ENCODE data around the gene OLFML3. TPM values are rescaled to one million over a fixed set of nuclear protein-coding genes. Genes with fewer than 3 reads are reported as not detected.

The OLFML3 gene
- total and polyA plus RNA-seq, 2 donors (not counting 3 experiments of a cell fraction or from before 2014, with no cell fraction given) = 3.4 to 3.9 TPM

GRCh38 chr1:113946112-113946511 is 33.2 kb upstream of the OLFML3 start:
- ChIA-PET CTCF (interaction anchor here (0.8 to 4.0 kb wide), 8 partner anchors 11 to 110 kb away, joined by 3 to 44 read pairs (median 5); partner anchors contain the start of gene HIPK1), POLR2A (no interaction called here)
- H3K4me3 ChIP-seq (replicated peaks in 1 of 3; ENCODE audit: insufficient read depth in 1 of 3, low read depth in 1 of 3, low read length in 3 of 3) = no peak overlapping the region
- H3K27me3 ChIP-seq (ENCODE audit: control insufficient read depth in 2 of 2, insufficient read depth in 2 of 2, low read length in 2 of 2) = no peaks in the 10 kb centered on the region
- H3K79me2 ChIP-seq (ENCODE audit: control insufficient read depth, insufficient read depth, low read length) = peaks cover 85% of the 10 kb centered on the region
- TF ChIP-seq POLR2AphosphoS5 (IDR thresholded peaks at IDR 0.05; ENCODE audit: insufficient read depth, low read depth, low read length) = no peak
- intact Hi-C loops (cut with micrococcal nuclease) (loop anchor here (5.0 kb wide), 2 partner anchors 109 to 189 kb away; partner anchors contain the start of gene PHTF1), dilution Hi-C loops (cut with MboI; ENCODE audit: extremely low pct_ligation_motif_present, low sequenced_read_pairs) (no loop called here)
- peak overlapping the region; percentile 84 for H3K4me2 ChIP-seq (ENCODE audit: insufficient read depth, low read length)
- no peaks in the 10 kb centered on the region for H3K9me3 ChIP-seq (replicated peaks; ENCODE audit: control insufficient read depth, insufficient read depth, low read length)
- H2AFZ ChIP-seq (ENCODE audit: low read depth, low read length) = no peak overlapping the region
- FAIRE-seq (no peak), DNase-seq (ENCODE audit: low read depth, low spot score) (no peak)
- H4K20me1 ChIP-seq (replicated peaks; ENCODE audit: control insufficient read depth, extremely low read depth, insufficient read depth, low read length) = no peaks in the 10 kb centered on the region
- H3K9ac ChIP-seq (replicated peaks; ENCODE audit: extremely low read depth, insufficient read depth, low read length) = no peak overlapping the region
- no peaks in the 10 kb centered on the region for H3K9me1 ChIP-seq (replicated peaks; ENCODE audit: control insufficient read depth, extremely low read depth, insufficient read depth, low read length)
- H3K36me3 ChIP-seq (ENCODE audit: control insufficient read depth in 2 of 2, extremely low read depth in 1 of 2, insufficient read depth in 2 of 2, low read length in 2 of 2) = peaks cover 0 to 1% of the 10 kb centered on the region in 2 experiments
- BruUV-seq (replicated peaks) = no TSS peak
- no peak overlapping the region for H3K27ac ChIP-seq (ENCODE audit: insufficient read depth, low read depth, low read length)
- H3K4me1 ChIP-seq (ENCODE audit: control insufficient read depth, extremely low read depth, insufficient read depth, low read length) = peaks cover 25% of the 10 kb centered on the region

- Histone ChIP-seq H4K20me1 (replicated peaks; ENCODE audit: control insufficient read depth, extremely low read depth, insufficient read depth, low read length) (no peaks in the 10 kb centered on the region), H3K27ac (ENCODE audit: insufficient read depth, low read depth, low read length) (peak overlapping the region; percentile 57), H3K4me1 (ENCODE audit: control insufficient read depth, extremely low read depth, insufficient read depth, low read length) (peaks cover 25% of the 10 kb centered on the region), H3K79me2 (ENCODE audit: control insufficient read depth, insufficient read depth, low read length) (peaks cover 85% of the 10 kb centered on the region), H3K4me3 (replicated peaks in 1 of 3; ENCODE audit: insufficient read depth in 1 of 3, low read depth in 1 of 3, low read length in 3 of 3) (peak overlapping the region in 2 of 3 experiments; percentile 1 to 51), H3K9me1 (replicated peaks; ENCODE audit: control insufficient read depth, extremely low read depth, insufficient read depth, low read length) (no peaks in the 10 kb centered on the region), H3K36me3 (ENCODE audit: control insufficient read depth in 2 of 2, extremely low read depth in 1 of 2, insufficient read depth in 2 of 2, low read length in 2 of 2) (no peaks in the 10 kb centered on the region), H3K9me3 (replicated peaks; ENCODE audit: control insufficient read depth, insufficient read depth, low read length) (no peaks in the 10 kb centered on the region), H3K9ac (replicated peaks; ENCODE audit: extremely low read depth, insufficient read depth, low read length) (peak overlapping the region; percentile 52), H3K27me3 (ENCODE audit: control insufficient read depth in 2 of 2, insufficient read depth in 2 of 2, low read length in 2 of 2) (no peaks in the 10 kb centered on the region), H3K4me2 (ENCODE audit: insufficient read depth, low read length) (peak overlapping the region; percentile 84), H2AFZ (ENCODE audit: low read depth, low read length) (peak overlapping the region; percentile 42)
- dilution Hi-C loops (cut with MboI; ENCODE audit: extremely low pct_ligation_motif_present, low sequenced_read_pairs) (no loop called here), intact Hi-C loops (cut with micrococcal nuclease) (loop anchor here (1.0 to 5.0 kb wide), 3 partner anchors 17 to 190 kb away; partner anchors contain the start of gene PHTF1)
- ChIA-PET CTCF (interaction anchor here (0.8 to 4.0 kb wide), 13 partner anchors 10 to 807 kb away, joined by 3 to 44 read pairs (median 3); partner anchors contain the start of genes DCLRE1B and HIPK1), POLR2A (interaction anchor here (1.2 kb wide), 1 partner anchor 17 kb away, joined by 3 read pairs; no protein-coding TSS in a partner anchor)
- TSS peak; percentile 59 for BruUV-seq (replicated peaks)
- no peak for DNase-seq (ENCODE audit: low read depth, low spot score)
- TF ChIP-seq MYC (IDR thresholded peaks at IDR 0.05; ENCODE audit: low read depth, low read length) (no peak), CTCF (IDR thresholded peaks at IDR 0.05; ENCODE audit: extremely low read depth in 1 of 2, insufficient read depth in 1 of 2, low read depth in 1 of 2, low read length in 2 of 2) (no peak), POLR2A (IDR thresholded peaks at IDR 0.05; ENCODE audit: low read depth, low read length) (no peak), GATA2 (IDR thresholded peaks at IDR 0.05; ENCODE audit: insufficient read depth, insufficient read length, low read depth, low read length) (no peak), EZH2 (IDR thresholded peaks at IDR 0.05; ENCODE audit: borderline replicate concordance, low read depth, low read length, severe bottlenecking) (no peak), FOS (IDR thresholded peaks at IDR 0.05; ENCODE audit: borderline replicate concordance, insufficient read depth, low read length) (no peak), JUN (IDR thresholded peaks at IDR 0.05; ENCODE audit: borderline replicate concordance, insufficient read depth, insufficient read length, low read depth) (no peak), MAX (IDR thresholded peaks at IDR 0.05; ENCODE audit: insufficient read depth, insufficient read length) (no peak), POLR2AphosphoS5 (IDR thresholded peaks at IDR 0.05; ENCODE audit: insufficient read depth, low read depth, low read length) (no peak)
- no peak for FAIRE-seq
These were observed 32.4 kb upstream of the OLFML3 start for GRCh38 chr1:113946678-113947387.
